Activated CD8-positive, alpha-beta T cell treated with anti-CD3 and anti-CD28 coated beads for 36 hours (primary cell): Measurements from ENCODE around the gene JMJD1C. TPM values are rescaled to one million over a fixed set of nuclear protein-coding genes. Genes with fewer than 3 reads are reported as not detected.

Experiments used
- ATAC-seq: fragments of 200-7000 bp; cut with Tn5 transposase; one replicate; pipeline ENCODE4 v1.10.0; 2021; ENCODE audit warnings: mild to moderate bottlenecking, moderate library complexity
- CTCF ChIA-PET: fragments of 350-600 bp; sonication (Branson Sonifier 250); formaldehyde crosslinking; loops from one replicate; lab custom pipeline; 2021; ENCODE audit warnings: antibody characterized with exemption; lab: Charles Lee
- POLR2A ChIA-PET: fragments of 350-600 bp; sonication (Branson Sonifier 250); formaldehyde crosslinking; loops from one replicate; lab custom pipeline; 2021; ENCODE audit warnings: antibody characterized with exemption; lab: Charles Lee
- DNase-seq: peaks from one replicate; pipeline ENCODE4 v3.0.0-alpha.2; 2020
- H3K27ac Mint-ChIP-seq: one replicate; pipeline ENCODE4 v1.8.0; 2021; ENCODE audit warnings: mild to moderate bottlenecking, mixed read lengths
- H3K27me3 Mint-ChIP-seq: one replicate; pipeline ENCODE4 v1.8.0; 2021; ENCODE audit warnings: mixed read lengths
- H3K36me3 Mint-ChIP-seq: one replicate; pipeline ENCODE4 v1.8.0; 2021; ENCODE audit warnings: low read depth, mixed read lengths
- H3K4me1 Mint-ChIP-seq: one replicate; pipeline ENCODE4 v1.8.0; 2021; ENCODE audit warnings: low read depth, mixed read lengths
- H3K4me3 Mint-ChIP-seq: one replicate; pipeline ENCODE4 v1.8.0; 2021; ENCODE audit warnings: mild to moderate bottlenecking, moderate library complexity, mixed read lengths
- H3K9me3 Mint-ChIP-seq: one replicate; pipeline ENCODE4 v1.8.0; 2021; ENCODE audit warnings: mixed read lengths
- intact Hi-C: fragments of 100-400 bp; cut with micrococcal nuclease; formaldehyde crosslinking; loops from one replicate; pipeline ENCODE4 v1.10.0; 2022
- total RNA-seq, 2 experiments: library from RNA; stranded (reverse); gene quantifications; one replicate each; pipeline ENCODE4 v1.2.3, GENCODE V29; 2021
- TF ChIP-seq, protein P1 (sequence below): fragments of 200-600 bp; IDR thresholded peaks from one replicate; pipeline ENCODE4 v1.8.0; 2022; ENCODE audit warnings: antibody characterized with exemption, mild to moderate bottlenecking

JMJD1C gene
- total RNA-seq, 2 experiments from 2014 or later: 45.2 to 48.1 TPM

- ChIA-PET POLR2A (interaction anchor here (0.7 kb wide), 1 partner anchor 68 kb away, joined by 3 read pairs; no protein-coding TSS in a partner anchor), CTCF (interaction anchor here (1.1 to 1.9 kb wide), 3 partner anchors 8 to 24 kb away, joined by 3 to 5 read pairs (median 3); no protein-coding TSS in a partner anchor)
- intact Hi-C loops: no loop called here
- Mint-ChIP-seq H3K4me1 (peaks cover 19% of the 10 kb centered on the region), H3K27ac (no peak overlapping the region), H3K27me3 (no peaks in the 10 kb centered on the region), H3K4me3 (no peak overlapping the region), H3K9me3 (no peaks in the 10 kb centered on the region), H3K36me3 (peaks cover 6% of the 10 kb centered on the region)
- TF ChIP-seq, protein P1, sequence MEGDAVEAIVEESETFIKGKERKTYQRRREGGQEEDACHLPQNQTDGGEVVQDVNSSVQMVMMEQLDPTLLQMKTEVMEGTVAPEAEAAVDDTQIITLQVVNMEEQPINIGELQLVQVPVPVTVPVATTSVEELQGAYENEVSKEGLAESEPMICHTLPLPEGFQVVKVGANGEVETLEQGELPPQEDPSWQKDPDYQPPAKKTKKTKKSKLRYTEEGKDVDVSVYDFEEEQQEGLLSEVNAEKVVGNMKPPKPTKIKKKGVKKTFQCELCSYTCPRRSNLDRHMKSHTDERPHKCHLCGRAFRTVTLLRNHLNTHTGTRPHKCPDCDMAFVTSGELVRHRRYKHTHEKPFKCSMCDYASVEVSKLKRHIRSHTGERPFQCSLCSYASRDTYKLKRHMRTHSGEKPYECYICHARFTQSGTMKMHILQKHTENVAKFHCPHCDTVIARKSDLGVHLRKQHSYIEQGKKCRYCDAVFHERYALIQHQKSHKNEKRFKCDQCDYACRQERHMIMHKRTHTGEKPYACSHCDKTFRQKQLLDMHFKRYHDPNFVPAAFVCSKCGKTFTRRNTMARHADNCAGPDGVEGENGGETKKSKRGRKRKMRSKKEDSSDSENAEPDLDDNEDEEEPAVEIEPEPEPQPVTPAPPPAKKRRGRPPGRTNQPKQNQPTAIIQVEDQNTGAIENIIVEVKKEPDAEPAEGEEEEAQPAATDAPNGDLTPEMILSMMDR: no peak
- no peak for ATAC-seq
- DNase-seq: no peak
Measured at GRCh38 chr10:63454631-63455030, 11.1 kb downstream of the JMJD1C start.

- no peak for ATAC-seq
- Mint-ChIP-seq H3K27ac (no peak overlapping the region), H3K4me1 (peaks cover 18% of the 10 kb centered on the region), H3K4me3 (no peak overlapping the region), H3K9me3 (no peaks in the 10 kb centered on the region), H3K36me3 (peaks cover 6% of the 10 kb centered on the region), H3K27me3 (no peaks in the 10 kb centered on the region)
- ChIA-PET CTCF (no interaction called here), POLR2A (no interaction called here)
- TF ChIP-seq, protein P1: no peak
- DNase-seq: no peak
- intact Hi-C loops: no loop called here
Measured at GRCh38 chr10:63452524-63452923, 13.3 kb downstream of the JMJD1C start.

- Mint-ChIP-seq H3K27me3 (no peaks in the 10 kb centered on the region), H3K36me3 (peaks cover 2% of the 10 kb centered on the region), H3K4me1 (peaks cover 15% of the 10 kb centered on the region), H3K9me3 (no peaks in the 10 kb centered on the region), H3K4me3 (no peak overlapping the region), H3K27ac (no peak overlapping the region)
- intact Hi-C loops: no loop called here
- TF ChIP-seq, protein P1: no peak
- DNase-seq (no peak), ATAC-seq (no peak)
- POLR2A ChIA-PET: no interaction called here
- CTCF ChIA-PET: interaction anchor here (1.1 kb wide), 1 partner anchor 273 kb away, joined by 3 read pairs; no protein-coding TSS in a partner anchor
Measured at GRCh38 chr10:63446716-63447440, 18.9 kb downstream of the JMJD1C start.

- TF ChIP-seq, protein P1: no peak
- Mint-ChIP-seq H3K9me3 (no peaks in the 10 kb centered on the region), H3K36me3 (no peaks in the 10 kb centered on the region), H3K27ac (no peak overlapping the region), H3K27me3 (no peaks in the 10 kb centered on the region), H3K4me1 (peaks cover 23% of the 10 kb centered on the region), H3K4me3 (no peak overlapping the region)
- intact Hi-C loops: no loop called here
- no peak for ATAC-seq
- no peak for DNase-seq
- ChIA-PET CTCF (no interaction called here), POLR2A (no interaction called here)
Measured at GRCh38 chr10:63441404-63441803, 24.4 kb downstream of the JMJD1C start.

GRCh38 chr10:63439607-63440006 lies 26.2 kb downstream of the JMJD1C start:
- DNase-seq (no peak), ATAC-seq (no peak)
- Mint-ChIP-seq H3K36me3 (no peaks in the 10 kb centered on the region), H3K27me3 (no peaks in the 10 kb centered on the region), H3K27ac (no peak overlapping the region), H3K9me3 (no peaks in the 10 kb centered on the region), H3K4me3 (no peak overlapping the region), H3K4me1 (peaks cover 28% of the 10 kb centered on the region)
- intact Hi-C loops: no loop called here
- ChIA-PET CTCF (no interaction called here), POLR2A (no interaction called here)
- TF ChIP-seq, protein P1: no peak
